Progenitor cell of endocrine pancreas (in vitro differentiated cells): ENCODE data around the gene MYH16. TPM values are rescaled to one million over a fixed set of nuclear protein-coding genes. Genes with fewer than 3 reads are reported as not detected.

Source experiments
- DNase-seq: peaks from one replicate; pipeline ENCODE4 v3.0.0; 2021; ENCODE audit warnings: low spot score; ENCODE audit not compliant: unreplicated experiment
- H3K27ac Mint-ChIP-seq: 2 replicates; pipeline ENCODE4 v1.8.0; 2021; ENCODE audit warnings: mild to moderate bottlenecking, moderate library complexity, mixed read lengths
- H3K27me3 Mint-ChIP-seq: 2 replicates; pipeline ENCODE4 v1.8.0; 2021; ENCODE audit warnings: mixed read lengths
- H3K36me3 Mint-ChIP-seq: 2 replicates; pipeline ENCODE4 v1.8.0; 2022; ENCODE audit warnings: mixed read lengths; ENCODE audit not compliant: insufficient read depth
- H3K4me1 Mint-ChIP-seq: 2 replicates; pipeline ENCODE4 v1.8.0; 2021; ENCODE audit warnings: low read depth, mixed read lengths
- H3K4me3 Mint-ChIP-seq: 2 replicates; pipeline ENCODE4 v1.8.0; 2021; ENCODE audit warnings: low read depth, mild to moderate bottlenecking, moderate library complexity, mixed read lengths
- H3K9me3 Mint-ChIP-seq: 2 replicates; pipeline ENCODE4 v1.8.0; 2021; ENCODE audit warnings: low read depth, mixed read lengths
- total RNA-seq: library from RNA; stranded (reverse); gene quantifications from 2 replicates; pipeline ENCODE4 v1.2.1, GENCODE V29; 2021
- TF ChIP-seq, protein P1 (sequence below): fragments of 200-600 bp; sonication (generic); IDR thresholded peaks from one replicate; pipeline ENCODE4 v1.5.0; 2021; ENCODE audit warnings: antibody characterized with exemption, mild to moderate bottlenecking; ENCODE audit not compliant: unreplicated experiment

MYH16 gene
- total RNA-seq, 1 donor from 2014 or later = not detected

DNA sequence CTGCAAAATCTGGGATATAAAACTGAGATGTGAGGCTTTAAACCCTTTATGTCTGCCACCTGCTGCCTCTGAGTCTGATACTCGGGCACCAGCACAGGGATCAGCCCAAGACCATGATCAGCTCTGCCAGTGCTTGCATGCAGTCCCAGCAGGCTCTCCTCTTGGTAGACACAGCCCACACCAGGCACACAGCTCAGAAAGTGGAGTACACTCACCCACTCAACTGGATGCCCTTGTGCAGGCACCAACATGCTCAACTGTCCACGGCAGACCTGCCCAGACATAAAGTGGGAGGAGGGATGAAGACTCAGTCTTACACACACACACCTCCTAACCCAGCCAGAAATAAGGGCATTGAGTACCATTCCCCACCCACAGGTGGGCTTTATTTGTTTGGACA is 18.2 kb upstream of the MYH16 start:
- peaks cover 4% of the 10 kb centered on the region for H3K4me1 Mint-ChIP-seq
- peaks cover 2% of the 10 kb centered on the region for H3K27me3 Mint-ChIP-seq
- no peaks in the 10 kb centered on the region for H3K9me3 Mint-ChIP-seq
- TF ChIP-seq, protein P1, sequence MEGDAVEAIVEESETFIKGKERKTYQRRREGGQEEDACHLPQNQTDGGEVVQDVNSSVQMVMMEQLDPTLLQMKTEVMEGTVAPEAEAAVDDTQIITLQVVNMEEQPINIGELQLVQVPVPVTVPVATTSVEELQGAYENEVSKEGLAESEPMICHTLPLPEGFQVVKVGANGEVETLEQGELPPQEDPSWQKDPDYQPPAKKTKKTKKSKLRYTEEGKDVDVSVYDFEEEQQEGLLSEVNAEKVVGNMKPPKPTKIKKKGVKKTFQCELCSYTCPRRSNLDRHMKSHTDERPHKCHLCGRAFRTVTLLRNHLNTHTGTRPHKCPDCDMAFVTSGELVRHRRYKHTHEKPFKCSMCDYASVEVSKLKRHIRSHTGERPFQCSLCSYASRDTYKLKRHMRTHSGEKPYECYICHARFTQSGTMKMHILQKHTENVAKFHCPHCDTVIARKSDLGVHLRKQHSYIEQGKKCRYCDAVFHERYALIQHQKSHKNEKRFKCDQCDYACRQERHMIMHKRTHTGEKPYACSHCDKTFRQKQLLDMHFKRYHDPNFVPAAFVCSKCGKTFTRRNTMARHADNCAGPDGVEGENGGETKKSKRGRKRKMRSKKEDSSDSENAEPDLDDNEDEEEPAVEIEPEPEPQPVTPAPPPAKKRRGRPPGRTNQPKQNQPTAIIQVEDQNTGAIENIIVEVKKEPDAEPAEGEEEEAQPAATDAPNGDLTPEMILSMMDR = no peak
- no peak overlapping the region for H3K4me3 Mint-ChIP-seq
- no peak for DNase-seq
- no peak overlapping the region for H3K27ac Mint-ChIP-seq
- H3K36me3 Mint-ChIP-seq = no peaks in the 10 kb centered on the region

DNA sequence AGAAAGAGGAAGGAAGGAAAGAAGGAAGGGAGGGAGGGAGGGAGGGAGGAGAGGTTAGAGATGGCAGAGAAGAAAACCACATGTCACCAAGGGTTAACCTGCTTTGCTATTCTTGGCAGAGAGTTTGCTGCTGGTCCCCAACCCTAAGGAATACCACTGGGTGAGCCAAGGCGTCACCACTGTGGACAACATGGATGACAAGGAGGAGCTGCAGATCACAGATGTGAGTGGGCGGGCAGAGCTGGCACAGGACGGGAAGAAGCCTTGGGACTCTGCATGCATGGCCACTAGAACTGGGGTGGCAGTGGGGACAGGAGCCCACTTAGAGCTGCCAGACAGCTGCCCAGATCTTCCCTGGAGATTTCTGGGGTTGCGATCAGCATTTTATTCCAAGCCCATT is 17.2 kb upstream of the MYH16 start:
- Mint-ChIP-seq H3K9me3 (no peaks in the 10 kb centered on the region), H3K36me3 (no peaks in the 10 kb centered on the region), H3K27me3 (peaks cover 2% of the 10 kb centered on the region), H3K4me1 (peaks cover 4% of the 10 kb centered on the region), H3K4me3 (no peak overlapping the region), H3K27ac (no peak overlapping the region)
- DNase-seq = no peak
- TF ChIP-seq, protein P1 = no peak

DNA sequence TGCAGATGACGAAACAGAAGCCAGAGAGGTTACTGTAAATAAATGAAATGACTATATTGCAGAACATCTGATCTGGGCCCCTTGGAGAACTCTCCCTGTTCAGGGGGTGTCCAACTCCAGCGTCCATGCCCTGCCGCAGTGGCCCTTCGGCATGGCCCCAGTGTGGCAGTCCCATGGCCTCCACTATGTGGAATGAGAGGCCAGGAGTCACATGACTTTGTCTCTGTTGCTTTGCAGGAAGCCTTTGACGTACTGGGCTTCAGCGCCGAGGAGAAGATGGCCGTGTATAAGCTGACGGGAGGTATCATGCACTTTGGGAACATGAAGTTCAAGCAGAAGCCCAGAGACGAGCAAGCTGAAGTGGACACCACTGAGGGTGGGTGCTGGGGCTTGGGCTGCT is 15.6 kb upstream of the MYH16 start:
- Mint-ChIP-seq H3K4me1 (peaks cover 11% of the 10 kb centered on the region), H3K36me3 (no peaks in the 10 kb centered on the region), H3K27me3 (peaks cover 6% of the 10 kb centered on the region), H3K27ac (no peak overlapping the region), H3K4me3 (no peak overlapping the region), H3K9me3 (no peaks in the 10 kb centered on the region)
- TF ChIP-seq, protein P1 = no peak
- no peak for DNase-seq

DNA sequence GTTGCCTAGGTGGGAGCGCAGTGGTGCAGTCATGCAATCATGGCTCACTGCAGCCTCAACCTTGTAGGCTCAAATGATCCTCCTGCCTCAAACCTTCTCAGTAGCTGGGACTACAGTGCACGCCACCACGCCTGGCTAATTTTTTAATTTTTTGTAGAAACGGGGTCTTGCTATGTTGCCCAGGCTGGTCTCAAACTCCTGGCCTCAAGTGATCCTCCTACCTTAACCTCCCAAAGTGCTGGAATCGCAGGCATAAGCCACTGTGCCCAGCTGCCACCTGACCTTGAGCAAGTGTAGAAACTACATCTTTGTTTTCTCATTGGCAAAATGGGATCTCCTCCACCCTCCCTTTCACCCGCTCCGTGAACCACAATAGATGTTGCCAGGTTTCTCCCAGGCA is 15.0 kb upstream of the MYH16 start:
- Mint-ChIP-seq H3K4me3 (no peak overlapping the region), H3K36me3 (no peaks in the 10 kb centered on the region), H3K27me3 (peaks cover 7% of the 10 kb centered on the region), H3K4me1 (peaks cover 7% of the 10 kb centered on the region), H3K9me3 (no peaks in the 10 kb centered on the region), H3K27ac (no peak overlapping the region)
- DNase-seq = no peak
- TF ChIP-seq, protein P1 = no peak

DNA sequence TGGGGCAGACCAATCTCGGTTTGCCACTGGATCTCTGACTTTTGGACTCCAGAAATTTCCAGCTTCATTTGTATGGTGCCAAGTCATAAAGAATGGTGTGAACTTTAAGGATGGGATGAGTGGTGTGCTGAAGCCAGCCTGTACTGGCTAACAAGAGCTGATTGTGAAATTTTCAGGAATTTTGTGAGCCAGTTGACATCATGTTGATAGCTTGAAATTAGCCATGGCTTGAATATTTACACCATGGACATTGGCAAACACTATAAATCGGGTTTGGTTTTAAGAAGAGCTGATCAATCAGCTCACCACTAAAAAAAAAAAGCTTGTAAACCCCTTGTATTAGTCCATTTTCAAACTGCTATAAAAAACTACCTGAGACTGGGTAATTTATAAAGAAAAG is 14.1 kb upstream of the MYH16 start:
- Mint-ChIP-seq H3K4me3 (no peak overlapping the region), H3K36me3 (no peaks in the 10 kb centered on the region), H3K9me3 (no peaks in the 10 kb centered on the region), H3K4me1 (peaks cover 7% of the 10 kb centered on the region), H3K27ac (no peak overlapping the region), H3K27me3 (peaks cover 11% of the 10 kb centered on the region)
- no peak for DNase-seq
- TF ChIP-seq, protein P1 = no peak
